Measurements from ENCODE around the gene CFLAR.
A peak's percentile ranks its signal among the peaks of the same experiment; 100 is the strongest.
"Not testable (repeated sequence)": the region's sequence is repeated elsewhere in the genome, so short reads cannot be mapped to it uniquely, and the experiment has no call there.

The CFLAR gene

GRCh38 chr2:201116115-201116958, at the start of gene CFLAR:
TSS of gene CFLAR (plus strand) at chr2:201116164. CDS start at chr2:201129866, 13,702 bp downstream.
- peak; percentile 78 to 89 (median 89) for DNase-seq

GRCh38 chr2:201070948-201071478, 45.0 kb upstream of the CFLAR start:
- peak in 1 of 3 donors; percentile 27 for DNase-seq

- peak; percentile 95 to 96 (median 95) for DNase-seq
Observed at GRCh38 chr2:201071479-201072200, 44.3 kb upstream of the CFLAR start, which contains the start of the genes HYCC2 and NDUFB3. TSS of gene HYCC2 (minus strand) at chr2:201071671. CDS start at chr2:201024009, 47,662 bp downstream. TSS of gene NDUFB3 (plus strand) at chr2:201072001. CDS start at chr2:201078883, 6,882 bp downstream.

- no peak for DNase-seq
Observed at GRCh38 chr2:201072201-201072530, 43.8 kb upstream of the CFLAR start.

- DNase-seq: no peak
Observed at GRCh38 chr2:201073071-201073470, 42.9 kb upstream of the CFLAR start.

GRCh38 chr2:201074996-201075395, 41.0 kb upstream of the CFLAR start:
- no peak for DNase-seq

GRCh38 chr2:201084863-201085262, 31.1 kb upstream of the CFLAR start:
- peak; percentile 73 to 85 (median 76) for DNase-seq

GRCh38 chr2:201090574-201090973, 25.4 kb upstream of the CFLAR start:
- DNase-seq: no peak

GRCh38 chr2:201093573-201093972, 22.4 kb upstream of the CFLAR start:
- peak; percentile 18 to 72 (median 71) for DNase-seq

GRCh38 chr2:201100497-201100896, 15.5 kb upstream of the CFLAR start:
- no peak for DNase-seq

- no peak for DNase-seq
Observed at GRCh38 chr2:201105759-201106158, 10.2 kb upstream of the CFLAR start.

GRCh38 chr2:201107624-201108023, 8.3 kb upstream of the CFLAR start:
- DNase-seq: no peak

- no peak for DNase-seq
Observed at GRCh38 chr2:201108341-201108740, 7.6 kb upstream of the CFLAR start.

- no peak for DNase-seq
Observed at GRCh38 chr2:201109186-201109585, 6.8 kb upstream of the CFLAR start.

- DNase-seq: no peak
Observed at GRCh38 chr2:201110615-201111014, 5.3 kb upstream of the CFLAR start.

GRCh38 chr2:201111096-201111495, 4.9 kb upstream of the CFLAR start:
- DNase-seq: no peak

GRCh38 chr2:201114350-201114749, 1.6 kb upstream of the CFLAR start:
- DNase-seq: no peak

- DNase-seq: no peak
Observed at GRCh38 chr2:201114846-201115245, 1.1 kb upstream of the CFLAR start.

GRCh38 chr2:201116959-201117734, 1.2 kb downstream of the CFLAR start:
- DNase-seq: peak; percentile 89 to 95 (median 92)

GRCh38 chr2:201117735-201118094, 1.8 kb downstream of the CFLAR start:
- DNase-seq: not testable (repeated sequence)

- DNase-seq: peak; percentile 90 to 94 (median 91)
Observed at GRCh38 chr2:201118121-201118960, 2.4 kb downstream of the CFLAR start.

Measured in suppressor macrophage treated with lipopolysaccharide for 1 hour (primary cell).